ENCODE results near the gene MUC13.

The MUC13 gene, protein sequence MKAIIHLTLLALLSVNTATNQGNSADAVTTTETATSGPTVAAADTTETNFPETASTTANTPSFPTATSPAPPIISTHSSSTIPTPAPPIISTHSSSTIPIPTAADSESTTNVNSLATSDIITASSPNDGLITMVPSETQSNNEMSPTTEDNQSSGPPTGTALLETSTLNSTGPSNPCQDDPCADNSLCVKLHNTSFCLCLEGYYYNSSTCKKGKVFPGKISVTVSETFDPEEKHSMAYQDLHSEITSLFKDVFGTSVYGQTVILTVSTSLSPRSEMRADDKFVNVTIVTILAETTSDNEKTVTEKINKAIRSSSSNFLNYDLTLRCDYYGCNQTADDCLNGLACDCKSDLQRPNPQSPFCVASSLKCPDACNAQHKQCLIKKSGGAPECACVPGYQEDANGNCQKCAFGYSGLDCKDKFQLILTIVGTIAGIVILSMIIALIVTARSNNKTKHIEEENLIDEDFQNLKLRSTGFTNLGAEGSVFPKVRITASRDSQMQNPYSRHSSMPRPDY

DNA sequence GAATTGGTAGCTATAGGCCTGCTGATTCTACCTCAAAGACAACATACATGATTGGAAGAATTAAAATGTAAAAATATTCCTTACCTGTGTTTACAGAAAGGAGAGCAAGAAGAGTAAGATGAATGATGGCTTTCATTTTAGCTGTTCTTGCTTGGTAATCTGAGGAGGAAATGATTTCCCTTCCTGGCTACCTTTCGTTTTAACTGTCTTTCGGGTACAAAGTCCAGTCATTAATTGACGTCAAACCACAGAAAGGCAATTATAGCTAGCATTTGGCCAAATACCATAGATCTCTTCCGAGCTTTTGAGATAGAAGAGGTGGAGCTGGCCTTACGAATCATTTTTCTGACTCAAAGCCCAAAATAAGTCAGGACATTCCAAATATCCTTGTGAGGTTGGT lies at the start of gene MUC13:
Gene MUC13 (minus strand): TSS at position 175 of the 400 bp plus-strand sequence. CDS start 39 bp downstream, at position 136.
- ATAC-seq (no peak), DNase-seq (no peak)
- Mint-ChIP-seq H3K27me3 (peaks cover 45% of the 10 kb centered on the region), H3K27ac (no peak within 1 kb of the TSS), H3K4me3 (no peak within 1 kb of the TSS), H3K4me1 (peaks cover 6% of the 10 kb centered on the region), H3K9me3 (no peaks in the 10 kb centered on the region)

DNA sequence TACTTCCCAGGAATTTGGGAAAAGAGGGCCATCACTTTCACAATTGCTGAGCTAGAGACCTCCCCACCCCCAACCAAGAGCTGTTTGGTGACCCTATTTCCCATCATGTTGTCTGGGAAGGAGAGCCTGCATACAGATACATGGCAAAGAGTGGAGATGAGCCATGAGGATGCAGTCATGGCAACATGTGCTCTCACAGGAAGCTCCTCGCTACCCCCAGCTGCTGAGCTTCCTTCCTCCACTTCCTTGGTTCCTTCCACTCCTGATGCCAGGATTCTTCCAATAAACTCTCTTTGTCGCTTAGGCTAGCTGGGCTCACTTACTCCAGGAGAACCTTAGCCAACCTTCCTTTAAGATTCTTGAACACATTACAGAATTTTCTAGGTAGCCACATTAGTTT lies 48.3 kb upstream of the MUC13 start:
- Mint-ChIP-seq H3K27me3 (no peaks in the 10 kb centered on the region), H3K9me3 (no peaks in the 10 kb centered on the region), H3K4me1 (no peaks in the 10 kb centered on the region), H3K4me3 (no peak overlapping the region), H3K27ac (peak overlapping the region in 1 of 2 donors; percentile 80)
- DNase-seq, result no peak
- no peak for ATAC-seq

DNA sequence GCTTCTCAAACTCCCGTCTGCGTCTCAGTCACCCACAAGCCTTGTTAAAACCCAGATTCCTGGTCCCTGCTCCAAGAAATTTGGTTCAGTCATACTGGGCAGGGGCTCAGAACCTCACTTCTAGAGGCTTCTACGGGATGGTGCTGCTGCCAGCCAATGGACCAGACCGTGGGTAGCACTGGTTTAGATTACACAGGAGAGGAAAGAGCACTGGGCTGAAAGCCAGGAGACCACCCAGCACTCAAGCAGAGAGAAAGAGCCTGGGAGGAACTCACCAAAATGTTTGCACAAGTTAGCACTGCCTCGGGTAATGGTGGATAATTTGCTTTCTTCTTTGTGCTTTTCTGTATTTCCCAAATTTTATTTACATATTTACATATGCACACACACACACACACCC lies 46.9 kb upstream of the MUC13 start:
- H3K9me3 Mint-ChIP-seq, result peaks cover 0 to 5% of the 10 kb centered on the region in 2 donors
- no peaks in the 10 kb centered on the region for H3K4me1 Mint-ChIP-seq
- H3K27ac Mint-ChIP-seq, result peak overlapping the region in 1 of 2 donors; percentile 85
- ATAC-seq (no peak), DNase-seq (no peak)
- no peak overlapping the region for H3K4me3 Mint-ChIP-seq
- no peaks in the 10 kb centered on the region for H3K27me3 Mint-ChIP-seq

DNA sequence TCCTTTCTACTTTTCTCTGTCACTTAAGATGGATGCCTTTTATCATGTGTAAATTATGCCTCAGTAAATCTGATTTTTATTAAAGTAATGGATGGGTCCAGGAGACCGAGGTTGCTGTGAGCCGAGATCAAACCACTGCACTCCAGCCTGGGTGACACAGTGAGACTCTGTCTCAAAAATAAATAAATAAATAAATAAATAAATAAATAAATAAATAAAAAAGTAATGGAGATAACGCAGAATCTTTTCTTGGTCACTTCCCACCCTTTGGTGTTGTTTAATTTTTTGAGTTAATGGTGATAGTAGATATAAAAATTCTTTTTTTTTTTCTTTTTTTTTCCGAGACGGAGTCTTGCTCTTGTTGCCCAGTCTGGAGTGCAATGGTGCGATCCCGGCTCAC lies 44.1 kb upstream of the MUC13 start:
- no peak overlapping the region for H3K4me3 Mint-ChIP-seq
- peaks cover 0 to 5% of the 10 kb centered on the region in 2 donors for H3K9me3 Mint-ChIP-seq
- ATAC-seq, result no peak
- no peaks in the 10 kb centered on the region for H3K4me1 Mint-ChIP-seq
- no peak for DNase-seq
- H3K27me3 Mint-ChIP-seq, result no peaks in the 10 kb centered on the region
- no peak overlapping the region for H3K27ac Mint-ChIP-seq

DNA sequence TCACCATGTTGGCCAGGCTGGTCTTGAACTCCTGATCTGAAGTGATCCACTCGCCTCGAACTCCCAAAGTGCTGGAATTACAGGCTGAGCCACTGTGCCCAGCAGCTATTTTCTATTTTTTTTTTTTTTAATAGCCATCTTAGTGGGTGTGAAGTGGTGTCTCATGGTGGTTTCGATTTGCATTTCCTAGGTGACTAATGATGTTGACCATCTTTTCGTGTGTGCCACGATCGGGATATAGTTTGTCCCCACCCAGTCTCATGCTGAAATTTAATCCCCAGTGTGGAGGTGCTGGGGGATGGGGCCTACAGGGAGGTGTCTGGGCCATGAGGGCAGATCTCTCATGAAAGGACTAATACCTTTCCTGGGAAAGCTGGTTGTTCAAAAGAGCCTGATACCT lies 41.8 kb upstream of the MUC13 start:
- Mint-ChIP-seq H3K27me3 (no peaks in the 10 kb centered on the region), H3K27ac (no peak overlapping the region), H3K4me1 (no peaks in the 10 kb centered on the region), H3K9me3 (peaks cover 0 to 5% of the 10 kb centered on the region in 2 donors), H3K4me3 (no peak overlapping the region)
- ATAC-seq, result no peak
- no peak for DNase-seq

DNA sequence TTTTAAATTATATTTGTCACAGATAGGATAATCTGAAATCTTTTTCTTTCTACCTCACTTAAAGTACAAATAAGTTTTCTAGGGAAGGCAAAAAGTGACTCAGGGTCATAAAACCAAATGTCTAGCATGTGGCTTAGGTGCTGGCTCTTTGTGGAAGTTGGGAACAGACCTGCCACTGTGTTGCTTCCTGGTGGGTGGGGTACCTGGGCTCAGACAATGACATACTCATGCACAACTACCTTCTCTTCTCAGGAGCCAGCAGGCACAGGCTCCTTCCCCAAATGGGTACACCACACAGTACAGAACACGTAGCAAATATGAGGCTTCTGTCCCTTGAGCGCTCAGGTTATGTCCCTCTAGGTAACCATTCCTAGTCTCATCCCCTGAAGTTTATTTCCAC lies 40.1 kb upstream of the MUC13 start:
- no peaks in the 10 kb centered on the region for H3K27me3 Mint-ChIP-seq
- ATAC-seq (no peak), DNase-seq (no peak)
- no peak overlapping the region for H3K27ac Mint-ChIP-seq
- peaks cover 0 to 5% of the 10 kb centered on the region in 2 donors for H3K9me3 Mint-ChIP-seq
- H3K4me1 Mint-ChIP-seq, result no peaks in the 10 kb centered on the region
- no peak overlapping the region for H3K4me3 Mint-ChIP-seq

DNA sequence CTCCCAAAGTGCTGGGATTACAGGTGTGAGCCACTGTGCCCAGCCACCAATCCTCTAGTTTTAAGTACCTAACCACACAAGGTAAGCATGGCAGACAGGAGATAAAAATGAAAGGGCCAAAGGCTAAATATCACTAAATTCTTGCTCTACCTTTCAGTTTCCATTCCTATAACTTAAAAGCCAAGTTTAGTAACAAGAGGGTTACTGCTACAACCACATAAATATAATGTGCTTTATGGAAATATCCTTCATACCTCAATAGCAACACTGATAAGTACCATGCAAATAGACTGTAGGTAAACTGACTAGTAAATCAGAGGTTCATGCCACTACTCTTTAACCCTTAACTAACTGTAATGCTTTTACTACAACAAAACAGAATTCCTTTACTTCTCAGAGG lies 38.7 kb upstream of the MUC13 start:
- H3K27me3 Mint-ChIP-seq, result no peaks in the 10 kb centered on the region
- peak overlapping the region in 1 of 2 donors; percentile 23 for H3K27ac Mint-ChIP-seq
- peaks cover 4% of the 10 kb centered on the region for H3K4me1 Mint-ChIP-seq
- H3K4me3 Mint-ChIP-seq, result no peak overlapping the region
- no peak for DNase-seq
- H3K9me3 Mint-ChIP-seq, result peaks cover 0 to 5% of the 10 kb centered on the region in 2 donors
- ATAC-seq, result no peak

DNA sequence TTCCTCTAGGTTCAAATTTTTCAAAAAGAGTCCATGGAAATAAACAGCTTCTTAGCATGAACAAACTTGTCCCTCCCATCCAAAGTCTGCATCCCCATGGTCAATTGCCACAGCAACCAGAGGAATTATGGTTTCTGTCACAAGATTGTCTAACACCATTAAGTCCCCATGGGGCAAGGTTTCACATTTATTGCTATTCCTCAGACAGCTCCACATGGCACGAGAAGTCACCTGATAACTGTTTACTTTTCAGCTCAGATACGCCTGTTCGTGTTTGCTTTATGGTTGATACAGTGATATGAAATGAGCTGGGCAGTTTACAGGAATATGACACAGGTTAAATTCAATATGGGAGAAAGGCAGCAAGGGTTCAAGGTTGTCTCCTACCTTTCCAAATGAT lies 37.9 kb upstream of the MUC13 start:
- H3K27me3 Mint-ChIP-seq, result no peaks in the 10 kb centered on the region
- DNase-seq (no peak), ATAC-seq (no peak)
- H3K9me3 Mint-ChIP-seq, result peaks cover 0 to 5% of the 10 kb centered on the region in 2 donors
- H3K4me1 Mint-ChIP-seq, result peaks cover 6% of the 10 kb centered on the region
- no peak overlapping the region for H3K27ac Mint-ChIP-seq
- H3K4me3 Mint-ChIP-seq, result no peak overlapping the region

DNA sequence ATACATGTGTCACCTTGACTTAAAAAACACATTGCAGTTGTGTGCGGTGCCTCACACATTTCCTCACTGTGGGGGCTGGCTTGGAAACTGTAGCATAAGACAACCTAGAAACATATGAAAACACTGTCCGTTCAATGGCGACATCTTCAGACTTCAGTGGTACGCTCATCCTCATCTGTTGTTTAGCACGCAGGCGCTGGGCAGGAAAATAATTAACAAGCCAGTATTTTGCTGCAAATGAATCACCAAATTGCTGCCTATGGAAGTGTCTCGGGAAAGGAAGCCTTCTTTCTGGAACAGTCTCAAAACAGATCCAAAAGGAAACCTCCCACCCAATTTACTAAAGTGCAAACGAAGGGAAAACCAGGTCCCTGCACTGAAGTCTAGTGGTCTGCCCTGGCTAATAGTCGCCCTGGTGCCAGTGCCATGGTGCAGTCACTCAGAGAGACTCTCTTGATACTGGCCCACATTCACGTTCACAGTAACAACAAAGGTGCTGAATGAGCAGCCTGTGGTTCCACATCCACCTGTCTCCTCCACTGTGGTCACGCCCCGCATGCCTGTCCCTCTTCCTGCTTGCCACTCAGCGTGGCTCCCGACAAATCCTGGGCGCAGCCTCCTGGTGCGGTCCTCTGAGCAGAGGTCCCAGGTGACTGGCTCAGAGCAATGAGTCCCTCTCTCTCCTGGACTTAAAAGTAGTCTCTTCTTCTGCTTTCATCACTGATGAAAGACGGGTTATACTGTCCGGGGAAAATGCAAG lies 35.6 kb upstream of the MUC13 start:
- H3K27ac Mint-ChIP-seq, result peak overlapping the region in 1 of 2 donors; percentile 20
- no peak overlapping the region for H3K4me3 Mint-ChIP-seq
- no peaks in the 10 kb centered on the region for H3K27me3 Mint-ChIP-seq
- H3K4me1 Mint-ChIP-seq, result peaks cover 6% of the 10 kb centered on the region
- no peaks in the 10 kb centered on the region for H3K9me3 Mint-ChIP-seq
- ATAC-seq, result no peak
- DNase-seq, result no peak

DNA sequence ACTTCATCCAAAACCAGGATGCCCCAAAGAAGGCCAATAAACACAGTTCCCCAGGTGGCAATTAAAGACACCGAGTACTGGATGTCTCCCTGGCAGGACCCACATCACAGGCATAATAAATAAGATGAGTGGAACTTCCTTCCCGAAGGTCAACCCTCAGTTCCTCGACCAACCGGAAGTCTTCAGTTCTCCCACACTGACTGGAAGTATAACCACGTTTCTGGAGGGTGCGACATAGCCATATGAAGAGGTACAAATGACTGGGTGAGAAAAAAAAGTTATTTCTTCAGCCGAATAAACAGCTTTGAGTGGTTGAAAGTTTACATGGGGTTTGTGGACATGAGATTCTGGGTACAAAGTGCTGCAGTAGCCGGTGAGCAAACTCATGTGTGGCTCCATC lies 34.6 kb upstream of the MUC13 start:
- Mint-ChIP-seq H3K27me3 (no peaks in the 10 kb centered on the region), H3K4me3 (no peak overlapping the region), H3K9me3 (no peaks in the 10 kb centered on the region), H3K4me1 (peaks cover 6% of the 10 kb centered on the region), H3K27ac (peak overlapping the region in 1 of 2 donors; percentile 44)
- no peak for ATAC-seq
- DNase-seq, result no peak

DNA sequence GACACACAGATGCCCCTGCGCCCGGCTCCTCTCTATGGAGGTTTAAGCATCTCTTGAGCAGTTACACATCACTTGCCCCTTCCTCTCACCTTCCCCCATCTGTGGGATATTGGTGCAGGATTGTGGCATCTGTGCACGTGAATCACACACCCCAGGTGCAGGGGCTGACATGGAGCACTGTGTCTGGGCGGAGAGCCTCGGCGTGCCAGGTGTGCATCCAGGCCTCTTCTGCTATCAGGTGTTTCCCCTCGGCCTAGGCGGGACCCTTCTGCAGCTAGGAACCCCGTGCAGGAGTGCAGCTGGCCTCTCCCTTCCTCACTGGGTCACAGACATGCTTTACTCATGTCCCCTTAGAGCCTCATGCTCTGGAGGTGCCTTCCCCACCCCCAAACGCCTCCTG lies 33.4 kb upstream of the MUC13 start:
- DNase-seq, result no peak
- ATAC-seq, result no peak
- Mint-ChIP-seq H3K4me1 (peaks cover 6% of the 10 kb centered on the region), H3K27ac (no peak overlapping the region), H3K27me3 (no peaks in the 10 kb centered on the region), H3K4me3 (no peak overlapping the region), H3K9me3 (no peaks in the 10 kb centered on the region)

DNA sequence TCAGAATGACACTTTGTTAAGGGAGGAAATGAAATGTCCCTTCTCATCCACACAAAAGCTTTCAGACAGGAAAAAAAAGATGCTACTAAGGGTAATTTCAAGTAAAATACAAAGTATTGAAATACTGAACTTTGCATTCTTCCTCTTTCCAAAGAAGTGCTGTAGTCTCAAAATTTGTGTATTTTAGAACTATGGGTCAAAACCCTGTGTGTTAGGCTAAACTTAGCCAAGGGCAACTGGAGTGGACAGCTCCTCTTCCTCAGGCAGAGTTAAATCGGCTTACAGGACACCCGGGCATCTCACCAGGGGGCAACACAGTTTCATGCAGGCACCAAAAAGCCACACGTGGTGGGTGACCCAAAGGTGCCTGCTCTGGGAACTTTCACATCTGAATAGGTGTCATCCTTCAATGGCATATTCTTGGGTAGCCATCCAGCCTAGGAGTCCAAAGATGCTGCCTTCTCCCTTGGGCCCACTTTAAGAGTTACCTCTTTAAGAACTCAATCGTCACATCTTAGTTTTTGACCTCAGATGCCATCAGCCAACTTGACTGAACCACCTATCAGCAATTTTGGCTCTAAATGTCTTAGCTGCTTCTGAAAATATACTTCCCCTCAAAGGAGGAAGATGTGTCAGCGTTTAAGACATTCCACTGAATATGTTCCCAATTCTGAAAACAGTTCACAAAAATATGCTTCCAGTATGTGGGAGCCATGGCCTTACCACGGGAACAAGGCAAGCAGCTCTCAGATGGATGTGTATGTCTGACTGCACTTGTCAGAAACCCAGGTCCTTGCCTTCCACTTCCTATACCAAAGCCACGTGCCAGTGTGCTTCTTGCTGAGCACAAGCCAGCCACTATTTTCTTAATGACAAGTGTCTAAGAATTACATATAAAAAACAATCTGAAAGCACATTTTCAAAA lies 32.2 kb upstream of the MUC13 start:
- DNase-seq, result no peak
- Mint-ChIP-seq H3K4me3 (no peak overlapping the region), H3K27ac (no peak overlapping the region), H3K4me1 (peaks cover 6% of the 10 kb centered on the region), H3K27me3 (peaks cover 8% of the 10 kb centered on the region), H3K9me3 (no peaks in the 10 kb centered on the region)
- ATAC-seq, result no peak

DNA sequence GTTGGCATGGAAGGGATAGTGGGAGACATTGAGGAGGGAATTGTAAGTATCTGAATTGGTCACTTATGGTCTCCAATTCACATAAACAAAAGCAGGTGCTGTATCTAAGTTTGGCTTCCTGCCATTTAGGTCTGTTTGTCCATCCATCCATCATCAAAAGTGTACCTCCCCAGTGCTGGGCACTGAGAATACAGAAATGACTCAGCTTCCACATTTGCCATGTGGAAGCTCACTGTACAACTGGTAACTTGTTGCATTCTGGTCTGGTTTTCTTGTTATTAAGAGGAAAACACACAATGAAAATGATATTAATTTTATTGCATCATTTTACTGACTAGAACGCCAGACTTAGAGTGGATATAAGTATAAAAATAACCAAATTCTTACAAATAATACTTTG lies 30.9 kb upstream of the MUC13 start:
- no peak for DNase-seq
- peaks cover 8% of the 10 kb centered on the region for H3K27me3 Mint-ChIP-seq
- H3K27ac Mint-ChIP-seq, result no peak overlapping the region
- ATAC-seq, result no peak
- H3K4me3 Mint-ChIP-seq, result no peak overlapping the region
- H3K9me3 Mint-ChIP-seq, result no peaks in the 10 kb centered on the region
- H3K4me1 Mint-ChIP-seq, result peaks cover 6% of the 10 kb centered on the region

DNA sequence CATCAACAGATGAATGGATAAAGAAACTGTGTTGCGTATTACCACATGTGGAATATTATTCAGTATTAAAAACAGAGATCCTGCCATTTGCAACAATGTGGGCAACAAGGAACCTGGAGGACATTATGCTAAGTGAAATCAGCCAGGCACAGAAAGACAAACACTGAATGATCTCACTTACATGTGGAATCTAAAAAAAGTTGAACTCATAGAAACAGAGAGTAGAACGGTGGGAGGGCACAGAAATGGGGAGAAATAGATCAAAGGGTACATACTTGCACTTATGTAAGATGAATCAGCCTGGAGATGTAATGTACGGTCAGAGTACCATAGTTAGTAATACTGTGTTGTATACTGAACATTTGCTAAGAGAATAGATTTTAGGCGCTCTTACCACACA lies 29.8 kb upstream of the MUC13 start:
- peaks cover 6% of the 10 kb centered on the region for H3K4me1 Mint-ChIP-seq
- ATAC-seq (no peak), DNase-seq (no peak)
- peaks cover 8% of the 10 kb centered on the region for H3K27me3 Mint-ChIP-seq
- no peaks in the 10 kb centered on the region for H3K9me3 Mint-ChIP-seq
- no peak overlapping the region for H3K27ac Mint-ChIP-seq
- no peak overlapping the region for H3K4me3 Mint-ChIP-seq

DNA sequence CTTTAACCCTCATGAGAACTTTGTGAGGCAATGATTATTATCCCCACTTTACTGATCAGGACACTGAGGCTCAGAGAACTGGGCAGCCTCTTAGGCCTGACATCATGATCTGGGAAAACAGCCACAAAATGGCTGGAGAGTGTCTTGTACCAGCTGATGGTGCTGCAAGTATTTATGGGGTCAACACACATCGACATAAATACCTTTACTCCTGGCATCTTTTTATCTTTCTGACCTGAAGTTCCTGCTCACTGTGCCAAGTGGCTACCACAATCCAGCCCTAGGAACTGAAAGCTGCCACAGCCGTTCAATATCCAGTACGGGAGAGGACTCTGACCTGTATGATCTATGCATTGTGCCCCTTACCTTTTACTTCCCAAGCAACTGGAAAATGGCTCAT lies 29.2 kb upstream of the MUC13 start:
- ATAC-seq (no peak), DNase-seq (no peak)
- Mint-ChIP-seq H3K27me3 (peaks cover 8% of the 10 kb centered on the region), H3K4me1 (peaks cover 6% of the 10 kb centered on the region), H3K27ac (no peak overlapping the region), H3K9me3 (no peaks in the 10 kb centered on the region), H3K4me3 (no peak overlapping the region)

Data from stimulated activated naive CD8-positive, alpha-beta T cell treated with anti-CD3 and anti-CD28 coated beads, Interleukin-15, amount 100 ng/mL, for 72 hours (primary cell).